ENCODE measurements around the gene SPATA17.
A peak's percentile ranks its signal among the peaks of the same experiment; 100 is the strongest.
"Not testable (repeated sequence)": the region's sequence is repeated elsewhere in the genome, so short reads cannot be mapped to it uniquely, and the experiment has no call there.

SPATA17 gene

GRCh38 chr1:217630711-217631591 is at the start of gene SPATA17, which contains the start of gene GPATCH2:
Gene SPATA17 (plus strand): TSS chr1:217631344. CDS start chr1:217631379, 35 bp downstream.
Gene GPATCH2 (minus strand): TSS chr1:217631090. CDS start chr1:217630971, 119 bp downstream.
- peak; percentile 92 for ATAC-seq
- no peaks in the 10 kb centered on the region for H3K9me3 Mint-ChIP-seq
- no peaks in the 10 kb centered on the region for H3K27me3 Mint-ChIP-seq
- peak within 1 kb of the TSS; percentile 100 for H3K27ac Mint-ChIP-seq
- H3K4me3 Mint-ChIP-seq, result peak within 1 kb of the TSS; percentile 88 to 95
- peak; percentile 70 to 82 for DNase-seq
- H3K4me1 Mint-ChIP-seq, result peaks cover 27% of the 10 kb centered on the region

- DNase-seq, ATAC-seq, H3K27ac Mint-ChIP-seq, H3K9me3 Mint-ChIP-seq, H3K27me3 Mint-ChIP-seq, H3K4me3 Mint-ChIP-seq, H3K4me1 Mint-ChIP-seq: not testable (repeated sequence)
Observed at GRCh38 chr1:217584286-217584811, 46.8 kb upstream of the SPATA17 start.

- DNase-seq, result no peak
- no peaks in the 10 kb centered on the region for H3K27me3 Mint-ChIP-seq
- no peak for ATAC-seq
- H3K9me3 Mint-ChIP-seq, result no peaks in the 10 kb centered on the region
- no peak overlapping the region for H3K27ac Mint-ChIP-seq
- H3K4me3 Mint-ChIP-seq, result no peak overlapping the region
- H3K4me1 Mint-ChIP-seq, result no peaks in the 10 kb centered on the region
Observed at GRCh38 chr1:217585577-217585976, 45.6 kb upstream of the SPATA17 start.

- DNase-seq (no peak), ATAC-seq (no peak)
- Mint-ChIP-seq H3K4me3 (no peak overlapping the region), H3K4me1 (no peaks in the 10 kb centered on the region), H3K27ac (no peak overlapping the region), H3K27me3 (no peaks in the 10 kb centered on the region), H3K9me3 (no peaks in the 10 kb centered on the region)
Observed at GRCh38 chr1:217586586-217586985, 44.6 kb upstream of the SPATA17 start.

- Mint-ChIP-seq H3K27ac (no peak overlapping the region), H3K27me3 (no peaks in the 10 kb centered on the region), H3K4me1 (no peaks in the 10 kb centered on the region), H3K4me3 (no peak overlapping the region), H3K9me3 (no peaks in the 10 kb centered on the region)
- ATAC-seq (no peak), DNase-seq (no peak)
Observed at GRCh38 chr1:217590598-217590997, 40.5 kb upstream of the SPATA17 start.

GRCh38 chr1:217599154-217599553 is 32.0 kb upstream of the SPATA17 start:
- Mint-ChIP-seq H3K27ac (no peak overlapping the region), H3K4me1 (no peaks in the 10 kb centered on the region), H3K9me3 (no peaks in the 10 kb centered on the region), H3K27me3 (no peaks in the 10 kb centered on the region), H3K4me3 (no peak overlapping the region)
- no peak for DNase-seq
- no peak for ATAC-seq

- no peak overlapping the region for H3K27ac Mint-ChIP-seq
- no peak for ATAC-seq
- H3K4me3 Mint-ChIP-seq, result no peak overlapping the region
Observed at GRCh38 chr1:217602380-217602779, 28.8 kb upstream of the SPATA17 start.

GRCh38 chr1:217605390-217605789 is 25.8 kb upstream of the SPATA17 start:
- H3K27ac Mint-ChIP-seq, result no peak overlapping the region
- no peak overlapping the region for H3K4me3 Mint-ChIP-seq
- H3K4me1 Mint-ChIP-seq, result no peaks in the 10 kb centered on the region
- no peak for ATAC-seq
- DNase-seq, result no peak
- H3K27me3 Mint-ChIP-seq, result no peaks in the 10 kb centered on the region
- H3K9me3 Mint-ChIP-seq, result no peaks in the 10 kb centered on the region

More at GRCh38 chr1:217602380-217602779, 28.8 kb upstream of the SPATA17 start:
- Mint-ChIP-seq H3K27me3 (no peaks in the 10 kb centered on the region), H3K9me3 (no peaks in the 10 kb centered on the region), H3K4me1 (no peaks in the 10 kb centered on the region)
- DNase-seq, result no peak

GRCh38 chr1:217614200-217614712 is 16.9 kb upstream of the SPATA17 start:
- no peaks in the 10 kb centered on the region for H3K27me3 Mint-ChIP-seq
- no peaks in the 10 kb centered on the region for H3K4me1 Mint-ChIP-seq
- DNase-seq (no peak), ATAC-seq (no peak)
- no peaks in the 10 kb centered on the region for H3K9me3 Mint-ChIP-seq
- H3K4me3 Mint-ChIP-seq, result no peak overlapping the region
- no peak overlapping the region for H3K27ac Mint-ChIP-seq

GRCh38 chr1:217617126-217617525 is 14.0 kb upstream of the SPATA17 start:
- no peak for DNase-seq
- Mint-ChIP-seq H3K27ac (no peak overlapping the region), H3K27me3 (no peaks in the 10 kb centered on the region), H3K4me1 (peaks cover 24% of the 10 kb centered on the region), H3K9me3 (no peaks in the 10 kb centered on the region), H3K4me3 (no peak overlapping the region)
- no peak for ATAC-seq

GRCh38 chr1:217620814-217621213 is 10.3 kb upstream of the SPATA17 start:
- DNase-seq (no peak), ATAC-seq (peak; percentile 100)
- Mint-ChIP-seq H3K9me3 (no peaks in the 10 kb centered on the region), H3K4me3 (peak overlapping the region in 1 of 2 donors; percentile 2), H3K27me3 (no peaks in the 10 kb centered on the region), H3K27ac (no peak overlapping the region), H3K4me1 (peaks cover 31% of the 10 kb centered on the region)

- H3K27me3 Mint-ChIP-seq, result no peaks in the 10 kb centered on the region
- no peaks in the 10 kb centered on the region for H3K9me3 Mint-ChIP-seq
- DNase-seq (no peak), ATAC-seq (peak; percentile 51)
- H3K27ac Mint-ChIP-seq, result no peak overlapping the region
- H3K4me1 Mint-ChIP-seq, result peaks cover 34% of the 10 kb centered on the region
- no peak overlapping the region for H3K4me3 Mint-ChIP-seq
Observed at GRCh38 chr1:217622042-217622441, 9.1 kb upstream of the SPATA17 start.

- H3K4me3 Mint-ChIP-seq, result peak overlapping the region in 1 of 2 donors; percentile 12
- no peaks in the 10 kb centered on the region for H3K9me3 Mint-ChIP-seq
- no peak overlapping the region for H3K27ac Mint-ChIP-seq
- peaks cover 40% of the 10 kb centered on the region for H3K4me1 Mint-ChIP-seq
- DNase-seq, result no peak
- H3K27me3 Mint-ChIP-seq, result no peaks in the 10 kb centered on the region
- ATAC-seq, result peak; percentile 63
Observed at GRCh38 chr1:217626321-217626720, 4.8 kb upstream of the SPATA17 start.

- no peak for DNase-seq
- ATAC-seq, result no peak
- Mint-ChIP-seq H3K9me3 (no peaks in the 10 kb centered on the region), H3K27me3 (no peaks in the 10 kb centered on the region), H3K4me1 (peaks cover 34% of the 10 kb centered on the region), H3K27ac (no peak overlapping the region), H3K4me3 (no peak overlapping the region)
Observed at GRCh38 chr1:217627431-217627830, 3.7 kb upstream of the SPATA17 start.

GRCh38 chr1:217642455-217642854 is 11.3 kb downstream of the SPATA17 start:
- no peaks in the 10 kb centered on the region for H3K4me1 Mint-ChIP-seq
- peaks cover 22% of the 10 kb centered on the region for H3K27me3 Mint-ChIP-seq
- no peak overlapping the region for H3K4me3 Mint-ChIP-seq
- DNase-seq (no peak), ATAC-seq (no peak)
- H3K9me3 Mint-ChIP-seq, result no peaks in the 10 kb centered on the region
- H3K27ac Mint-ChIP-seq, result no peak overlapping the region

GRCh38 chr1:217647791-217648190 is 16.6 kb downstream of the SPATA17 start:
- H3K9me3 Mint-ChIP-seq, result no peaks in the 10 kb centered on the region
- no peaks in the 10 kb centered on the region for H3K4me1 Mint-ChIP-seq
- ATAC-seq (no peak), DNase-seq (no peak)
- peaks cover 15% of the 10 kb centered on the region for H3K27me3 Mint-ChIP-seq
- no peak overlapping the region for H3K4me3 Mint-ChIP-seq
- peak overlapping the region in 1 of 2 donors; percentile 73 for H3K27ac Mint-ChIP-seq
